Measurements from ENCODE around the gene SKIC3.

DNA sequence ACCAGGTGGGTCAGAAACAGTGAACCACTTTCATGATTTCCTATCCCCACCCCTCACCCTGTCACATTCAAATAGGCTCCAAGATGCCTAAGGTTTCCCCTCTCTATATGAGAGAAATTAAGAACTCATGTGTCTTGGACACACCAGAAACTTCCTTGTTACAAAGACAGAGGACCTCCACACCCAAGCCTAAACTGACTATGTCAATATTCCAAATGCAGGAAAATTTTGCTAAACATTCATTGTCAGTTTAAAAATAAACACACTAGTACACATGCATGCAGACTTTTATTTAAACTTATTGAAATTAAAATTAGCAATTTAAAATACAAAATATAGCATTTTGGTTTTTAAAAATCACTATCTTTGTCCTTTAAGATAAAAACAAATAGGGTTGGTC is 26.2 kb downstream of the SKIC3 start:
- TF ChIP-seq, protein P1, sequence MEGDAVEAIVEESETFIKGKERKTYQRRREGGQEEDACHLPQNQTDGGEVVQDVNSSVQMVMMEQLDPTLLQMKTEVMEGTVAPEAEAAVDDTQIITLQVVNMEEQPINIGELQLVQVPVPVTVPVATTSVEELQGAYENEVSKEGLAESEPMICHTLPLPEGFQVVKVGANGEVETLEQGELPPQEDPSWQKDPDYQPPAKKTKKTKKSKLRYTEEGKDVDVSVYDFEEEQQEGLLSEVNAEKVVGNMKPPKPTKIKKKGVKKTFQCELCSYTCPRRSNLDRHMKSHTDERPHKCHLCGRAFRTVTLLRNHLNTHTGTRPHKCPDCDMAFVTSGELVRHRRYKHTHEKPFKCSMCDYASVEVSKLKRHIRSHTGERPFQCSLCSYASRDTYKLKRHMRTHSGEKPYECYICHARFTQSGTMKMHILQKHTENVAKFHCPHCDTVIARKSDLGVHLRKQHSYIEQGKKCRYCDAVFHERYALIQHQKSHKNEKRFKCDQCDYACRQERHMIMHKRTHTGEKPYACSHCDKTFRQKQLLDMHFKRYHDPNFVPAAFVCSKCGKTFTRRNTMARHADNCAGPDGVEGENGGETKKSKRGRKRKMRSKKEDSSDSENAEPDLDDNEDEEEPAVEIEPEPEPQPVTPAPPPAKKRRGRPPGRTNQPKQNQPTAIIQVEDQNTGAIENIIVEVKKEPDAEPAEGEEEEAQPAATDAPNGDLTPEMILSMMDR (IDR thresholded peaks at IDR 0.05) = no peak
- no peak for TF ChIP-seq POLR2A (IDR thresholded peaks at IDR 0.05)

All from thyroid gland (tissue), 4 donors.